Right atrium auricular region (tissue), 2 donors: Measurements from ENCODE around the gene DUS3L. TPM values are rescaled to one million over a fixed set of nuclear protein-coding genes. Genes with fewer than 3 reads are reported as not detected.

ENCODE experiments used
- DNase-seq: peaks from one replicate; pipeline ENCODE4 v3.0.0-alpha.2; 2019; ENCODE audit warnings: low spot score
- H3K27ac ChIP-seq, 2 donors: fragments of 200-600 bp; sonication (generic); 1 replicate in 1 of 2; 2 replicates in 1 of 2; pipeline ENCODE4 v1.5.1; 2016 to 2019
- H3K27me3 ChIP-seq, 2 donors: fragments of 200-600 bp; sonication (generic); one replicate each; pipeline versions ENCODE4 v1.5.1 to v1.6.0; 2017 to 2019
- H3K36me3 ChIP-seq: fragments of 200-600 bp; sonication (generic); one replicate; pipeline ENCODE4 v1.5.1; 2016
- H3K4me1 ChIP-seq, 2 donors: fragments of 200-600 bp; sonication (generic); one replicate each; pipeline versions ENCODE4 v1.5.1 to v1.6.0; 2017 to 2019
- H3K4me3 ChIP-seq, 2 donors: fragments of 200-600 bp; sonication (generic); 1 replicate in 1 of 2; 2 replicates in 1 of 2; pipeline ENCODE4 v1.5.1; 2017 to 2019; ENCODE audit warnings: mild to moderate bottlenecking in 1 of 2, moderate library complexity in 1 of 2
- H3K9me3 ChIP-seq, 2 donors: fragments of 200-600 bp; sonication (generic); one replicate each; pipeline ENCODE4 v1.5.1; 2019
- CTCF ChIP-seq, 2 donors: fragments of 200-600 bp; sonication (generic); IDR thresholded peaks; one replicate each; pipeline ENCODE4 v1.5.1; 2019; ENCODE audit warnings: antibody characterized with exemption in 2 of 2
- total RNA-seq, 2 donors: library from RNA; depleted of rRNA; stranded (reverse); fragments of >200 nt; gene quantifications; one replicate each; pipeline ENCODE4 v1.1.0, GENCODE V29; 2016

Gene DUS3L
- total RNA-seq, 2 donors from 2014 or later = 12.1 to 24.8 TPM

DNA sequence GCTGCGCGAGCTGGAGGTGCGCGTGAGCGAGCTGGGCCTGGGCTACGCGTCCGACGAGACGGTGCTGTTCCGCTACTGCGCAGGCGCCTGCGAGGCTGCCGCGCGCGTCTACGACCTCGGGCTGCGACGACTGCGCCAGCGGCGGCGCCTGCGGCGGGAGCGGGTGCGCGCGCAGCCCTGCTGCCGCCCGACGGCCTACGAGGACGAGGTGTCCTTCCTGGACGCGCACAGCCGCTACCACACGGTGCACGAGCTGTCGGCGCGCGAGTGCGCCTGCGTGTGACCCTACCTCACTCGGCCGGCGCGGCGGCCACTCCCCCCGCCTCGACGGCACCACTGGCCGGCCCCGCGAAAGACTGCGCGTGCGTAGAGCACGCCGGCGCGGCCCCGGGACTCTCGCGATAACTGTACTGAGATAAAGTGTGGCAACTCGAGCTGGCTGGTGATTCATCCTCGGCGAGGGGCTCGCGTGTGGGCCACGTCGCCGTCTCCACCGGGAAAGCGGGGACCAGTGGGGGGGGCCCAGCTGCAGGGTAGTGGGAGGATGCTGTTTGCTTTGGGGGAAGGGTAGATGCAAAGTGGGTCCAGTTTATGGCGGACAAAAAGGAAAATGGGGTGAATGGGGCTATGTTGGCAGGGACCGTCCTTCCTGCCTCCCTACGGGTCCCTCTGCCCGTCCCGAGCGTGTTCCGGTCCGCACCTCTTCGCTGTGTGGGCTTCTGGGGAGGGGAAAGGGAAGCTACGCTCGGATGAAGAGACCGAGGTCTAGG lies 37.1 kb upstream of the DUS3L start:
- Histone ChIP-seq H3K4me3 (peak overlapping the region; percentile 38 to 51), H3K9me3 (no peaks in the 10 kb centered on the region), H3K27ac (peak overlapping the region; percentile 86 to 96), H3K36me3 (no peaks in the 10 kb centered on the region), H3K27me3 (no peaks in the 10 kb centered on the region), H3K4me1 (peaks cover 0 to 24% of the 10 kb centered on the region in 2 donors)
- peak; percentile 87 for DNase-seq
- no peak for TF ChIP-seq CTCF (IDR thresholded peaks at IDR 0.05)

- H3K4me1 ChIP-seq = peaks cover 0 to 24% of the 10 kb centered on the region in 2 donors
- no peaks in the 10 kb centered on the region for H3K36me3 ChIP-seq
- H3K27ac ChIP-seq = peak overlapping the region; percentile 75 to 96
- no peak for DNase-seq
- H3K9me3 ChIP-seq = no peaks in the 10 kb centered on the region
- H3K4me3 ChIP-seq = peak overlapping the region; percentile 38 to 51
- no peaks in the 10 kb centered on the region for H3K27me3 ChIP-seq
- no peak for TF ChIP-seq CTCF (IDR thresholded peaks at IDR 0.05)
These were observed 36.5 kb upstream of the DUS3L start for GRCh38 chr19:5827342-5827890.

DNA sequence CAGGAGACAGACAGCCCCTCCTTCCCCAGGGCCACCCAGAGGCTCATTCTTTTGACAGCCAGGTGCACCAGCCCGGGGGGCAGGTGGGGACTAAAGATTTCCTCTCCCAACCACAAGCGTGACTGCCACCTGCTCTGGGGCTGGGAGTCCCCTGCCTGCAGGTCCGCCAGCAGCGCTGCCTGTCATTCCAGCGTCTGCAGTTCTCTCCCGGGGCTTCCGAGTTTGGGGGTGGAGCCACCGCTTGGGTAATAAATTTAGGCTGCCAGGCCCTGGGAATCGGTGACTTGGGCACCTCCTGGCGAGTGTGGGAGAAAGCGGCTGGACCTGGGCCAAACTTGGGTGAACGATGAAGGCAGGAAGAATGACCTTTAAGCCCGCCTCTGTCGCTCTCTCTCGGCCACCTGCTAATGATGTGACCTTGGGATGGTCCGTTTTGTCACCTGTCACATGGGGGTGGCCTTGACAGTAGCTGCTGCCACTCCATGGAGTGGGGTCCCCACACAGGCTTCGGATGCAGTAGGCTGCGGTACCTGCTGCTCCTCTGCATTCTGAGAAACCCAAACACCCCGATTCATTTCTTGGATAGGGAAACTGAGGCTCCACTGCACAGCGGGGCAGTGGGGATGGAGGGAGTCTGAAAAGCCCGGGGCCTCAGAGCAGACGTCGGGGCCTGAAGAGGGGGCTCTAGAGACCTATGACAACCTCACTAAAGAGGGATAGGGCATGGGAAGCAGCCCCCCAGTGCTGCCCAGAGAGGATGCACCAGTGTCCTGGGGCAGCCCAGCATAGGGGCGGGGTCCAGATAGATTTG lies 35.8 kb upstream of the DUS3L start:
- no peak overlapping the region for H3K4me3 ChIP-seq
- H3K9me3 ChIP-seq = no peaks in the 10 kb centered on the region
- H3K36me3 ChIP-seq = no peaks in the 10 kb centered on the region
- peak in 1 of 2 donors; percentile 36 for TF ChIP-seq CTCF (IDR thresholded peaks at IDR 0.05)
- peak overlapping the region; percentile 75 to 96 for H3K27ac ChIP-seq
- DNase-seq = peak; percentile 61
- H3K4me1 ChIP-seq = peaks cover 0 to 24% of the 10 kb centered on the region in 2 donors
- H3K27me3 ChIP-seq = no peaks in the 10 kb centered on the region

GRCh38 chr19:5825178-5825577 lies 34.2 kb upstream of the DUS3L start:
- no peak for TF ChIP-seq CTCF (IDR thresholded peaks at IDR 0.05)
- peaks cover 0 to 24% of the 10 kb centered on the region in 2 donors for H3K4me1 ChIP-seq
- no peak for DNase-seq
- H3K36me3 ChIP-seq = no peaks in the 10 kb centered on the region
- no peaks in the 10 kb centered on the region for H3K9me3 ChIP-seq
- no peak overlapping the region for H3K27ac ChIP-seq
- H3K27me3 ChIP-seq = no peaks in the 10 kb centered on the region
- H3K4me3 ChIP-seq = no peak overlapping the region

DNA sequence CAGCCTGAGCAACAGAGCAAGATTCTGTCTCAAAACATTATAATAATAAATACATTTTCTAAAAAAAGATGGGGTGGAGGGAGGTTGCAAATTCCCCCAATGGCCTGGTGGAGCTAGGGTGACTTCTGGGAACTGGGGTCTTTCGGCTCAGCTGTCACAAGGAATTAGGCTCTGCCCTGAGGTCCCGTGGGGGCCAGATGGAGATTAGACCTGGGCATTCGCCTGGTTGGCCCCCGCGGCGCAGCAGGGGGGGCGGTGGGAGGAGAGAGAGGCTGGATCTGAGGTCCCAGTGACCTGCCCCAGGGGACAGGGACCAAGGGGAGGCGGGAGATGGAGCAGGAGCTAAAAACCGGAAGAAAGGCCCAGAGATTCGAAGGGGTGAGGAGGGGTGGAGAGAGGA lies 33.8 kb upstream of the DUS3L start:
- DNase-seq = no peak
- no peaks in the 10 kb centered on the region for H3K9me3 ChIP-seq
- H3K36me3 ChIP-seq = no peaks in the 10 kb centered on the region
- TF ChIP-seq CTCF (IDR thresholded peaks at IDR 0.05) = no peak
- H3K4me3 ChIP-seq = no peak overlapping the region
- no peak overlapping the region for H3K27ac ChIP-seq
- H3K4me1 ChIP-seq = peaks cover 0 to 24% of the 10 kb centered on the region in 2 donors
- no peaks in the 10 kb centered on the region for H3K27me3 ChIP-seq
